Transverse colon (tissue), 3 donors: ENCODE measurements around the gene CCDC174.

Source experiments
- POLR2A ChIP-seq: fragments of 450-650 bp; IDR thresholded peaks from one replicate; pipeline ENCODE4 v1.6.1; 2016; ENCODE audit warnings: antibody characterized with exemption, mild to moderate bottlenecking, moderate library complexity
- TF ChIP-seq, protein P1 (sequence below), 5 experiments: fragments of 200-600 bp in 3 of 5; fragments of 450-650 bp in 2 of 5; sonication (generic) in 3 of 5; IDR thresholded peaks; 1 replicate in 2 of 5; 2 replicates in 3 of 5; pipeline ENCODE4 v1.5.1; 2016 to 2017; ENCODE audit warnings: antibody characterized with exemption in 5 of 5, inconsistent platforms in 3 of 5, mild to moderate bottlenecking in 2 of 5, moderate library complexity in 1 of 5

DNA sequence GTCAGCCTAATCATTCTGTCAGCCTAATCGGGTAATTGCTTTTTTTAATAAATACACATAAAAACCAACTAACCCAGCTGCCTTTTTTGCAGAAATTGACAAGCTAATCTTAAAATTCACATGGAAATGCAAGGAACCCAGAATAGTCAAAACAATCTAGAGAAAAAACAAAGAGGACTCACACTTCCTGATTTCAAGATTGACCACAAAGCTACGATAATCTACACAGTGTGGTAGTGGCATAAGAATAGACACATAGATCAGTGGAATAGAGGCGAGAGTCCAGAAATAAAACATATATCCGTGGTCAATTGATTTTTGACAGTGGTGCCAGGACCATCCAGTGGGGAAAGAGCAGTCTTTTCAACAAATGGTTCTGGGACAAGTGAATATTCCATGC is 21.0 kb downstream of the CCDC174 start:
- TF ChIP-seq, protein P1, sequence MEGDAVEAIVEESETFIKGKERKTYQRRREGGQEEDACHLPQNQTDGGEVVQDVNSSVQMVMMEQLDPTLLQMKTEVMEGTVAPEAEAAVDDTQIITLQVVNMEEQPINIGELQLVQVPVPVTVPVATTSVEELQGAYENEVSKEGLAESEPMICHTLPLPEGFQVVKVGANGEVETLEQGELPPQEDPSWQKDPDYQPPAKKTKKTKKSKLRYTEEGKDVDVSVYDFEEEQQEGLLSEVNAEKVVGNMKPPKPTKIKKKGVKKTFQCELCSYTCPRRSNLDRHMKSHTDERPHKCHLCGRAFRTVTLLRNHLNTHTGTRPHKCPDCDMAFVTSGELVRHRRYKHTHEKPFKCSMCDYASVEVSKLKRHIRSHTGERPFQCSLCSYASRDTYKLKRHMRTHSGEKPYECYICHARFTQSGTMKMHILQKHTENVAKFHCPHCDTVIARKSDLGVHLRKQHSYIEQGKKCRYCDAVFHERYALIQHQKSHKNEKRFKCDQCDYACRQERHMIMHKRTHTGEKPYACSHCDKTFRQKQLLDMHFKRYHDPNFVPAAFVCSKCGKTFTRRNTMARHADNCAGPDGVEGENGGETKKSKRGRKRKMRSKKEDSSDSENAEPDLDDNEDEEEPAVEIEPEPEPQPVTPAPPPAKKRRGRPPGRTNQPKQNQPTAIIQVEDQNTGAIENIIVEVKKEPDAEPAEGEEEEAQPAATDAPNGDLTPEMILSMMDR (IDR thresholded peaks at IDR 0.05) = no peak
- TF ChIP-seq POLR2A = no peak
